Calu3 (cell line): ENCODE measurements around the gene VDR. TPM values are rescaled to one million over a fixed set of nuclear protein-coding genes. Genes with fewer than 3 reads are reported as not detected.

Source experiments
- BruUV-seq: library from RNA; stranded (reverse); fragments of 400-500 nt; replicated peaks from 2 replicates; lab custom pipeline; 2021; lab: Mats Ljungman, UMichigan
- CTCF ChIA-PET: fragments of 300-600 bp; sonication (Branson Sonifier 250); formaldehyde crosslinking; loops from one replicate; lab custom pipeline; 2022; ENCODE audit warnings: antibody characterized with exemption; lab: Charles Lee
- DNase-seq: peaks from one replicate; pipeline ENCODE4 v3.0.0; 2022
- H3K27ac Mint-ChIP-seq: one replicate; pipeline ENCODE4 v1.8.0; 2022; ENCODE audit warnings: mixed read lengths; ENCODE audit not compliant: unreplicated experiment
- H3K27me3 Mint-ChIP-seq: one replicate; pipeline ENCODE4 v1.8.0; 2022; ENCODE audit warnings: mixed read lengths; ENCODE audit not compliant: unreplicated experiment
- H3K36me3 Mint-ChIP-seq: one replicate; pipeline ENCODE4 v1.8.0; 2022; ENCODE audit warnings: mild to moderate bottlenecking, moderate library complexity, mixed read lengths; ENCODE audit not compliant: insufficient read depth, unreplicated experiment
- H3K4me1 Mint-ChIP-seq: one replicate; pipeline ENCODE4 v1.8.0; 2022; ENCODE audit warnings: mild to moderate bottlenecking, low read depth, mixed read lengths; ENCODE audit not compliant: unreplicated experiment
- H3K4me3 Mint-ChIP-seq: one replicate; pipeline ENCODE4 v1.8.0; 2022; ENCODE audit warnings: mild to moderate bottlenecking, low read depth, moderate library complexity, mixed read lengths; ENCODE audit not compliant: unreplicated experiment
- H3K9me3 Mint-ChIP-seq: one replicate; pipeline ENCODE4 v1.8.0; 2022; ENCODE audit warnings: low read depth, mixed read lengths; ENCODE audit not compliant: unreplicated experiment
- intact Hi-C: fragments of 100-400 bp; cut with micrococcal nuclease; formaldehyde crosslinking; loops from one replicate; pipeline ENCODE4 v1.10.0; 2022; ENCODE audit not compliant: unreplicated experiment
- total RNA-seq: library from RNA; stranded (reverse); gene quantifications from 2 replicates; pipeline ENCODE4 v1.2.3, GENCODE V29; 2022
- TF ChIP-seq, protein P1 (sequence below): fragments of 200-600 bp; IDR thresholded peaks from one replicate; pipeline ENCODE4 v1.8.0; 2022; ENCODE audit warnings: antibody characterized with exemption; ENCODE audit not compliant: unreplicated experiment

VDR gene
- total RNA-seq, 1 experiment from 2014 or later = 10.1 TPM

DNA sequence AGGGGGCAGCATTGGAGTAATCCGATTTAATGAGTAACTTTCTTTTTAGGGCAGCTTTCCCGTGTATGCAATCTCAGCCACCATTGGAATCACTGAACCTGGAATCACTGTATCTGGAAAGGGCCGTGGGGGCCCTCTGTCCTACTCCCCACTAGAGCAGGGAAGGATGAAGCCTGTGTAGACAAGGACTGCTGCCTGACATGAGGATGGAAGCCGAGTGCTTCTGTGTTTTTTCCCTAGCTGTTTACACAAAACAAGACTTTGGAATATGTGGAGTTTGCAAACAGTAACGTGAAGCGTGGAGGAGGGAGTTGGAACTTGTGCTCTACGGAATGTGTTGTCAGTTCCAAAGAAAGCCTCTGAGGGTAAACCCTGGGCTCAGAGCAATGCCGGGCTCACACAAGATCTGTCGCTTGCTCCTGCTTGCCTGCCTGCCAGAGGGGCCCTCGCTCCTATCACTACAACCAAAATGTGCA, 52.7 kb downstream of the VDR start:
- TF ChIP-seq, protein P1, sequence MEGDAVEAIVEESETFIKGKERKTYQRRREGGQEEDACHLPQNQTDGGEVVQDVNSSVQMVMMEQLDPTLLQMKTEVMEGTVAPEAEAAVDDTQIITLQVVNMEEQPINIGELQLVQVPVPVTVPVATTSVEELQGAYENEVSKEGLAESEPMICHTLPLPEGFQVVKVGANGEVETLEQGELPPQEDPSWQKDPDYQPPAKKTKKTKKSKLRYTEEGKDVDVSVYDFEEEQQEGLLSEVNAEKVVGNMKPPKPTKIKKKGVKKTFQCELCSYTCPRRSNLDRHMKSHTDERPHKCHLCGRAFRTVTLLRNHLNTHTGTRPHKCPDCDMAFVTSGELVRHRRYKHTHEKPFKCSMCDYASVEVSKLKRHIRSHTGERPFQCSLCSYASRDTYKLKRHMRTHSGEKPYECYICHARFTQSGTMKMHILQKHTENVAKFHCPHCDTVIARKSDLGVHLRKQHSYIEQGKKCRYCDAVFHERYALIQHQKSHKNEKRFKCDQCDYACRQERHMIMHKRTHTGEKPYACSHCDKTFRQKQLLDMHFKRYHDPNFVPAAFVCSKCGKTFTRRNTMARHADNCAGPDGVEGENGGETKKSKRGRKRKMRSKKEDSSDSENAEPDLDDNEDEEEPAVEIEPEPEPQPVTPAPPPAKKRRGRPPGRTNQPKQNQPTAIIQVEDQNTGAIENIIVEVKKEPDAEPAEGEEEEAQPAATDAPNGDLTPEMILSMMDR = no peak
- H3K27me3 Mint-ChIP-seq = no peaks in the 10 kb centered on the region
- H3K9me3 Mint-ChIP-seq = no peaks in the 10 kb centered on the region
- DNase-seq = no peak
- H3K27ac Mint-ChIP-seq = no peak overlapping the region
- H3K4me1 Mint-ChIP-seq = no peaks in the 10 kb centered on the region
- CTCF ChIA-PET = interaction anchor here (1.3 kb wide), 1 partner anchor 14 kb away, joined by 3 read pairs; no protein-coding TSS in a partner anchor
- no TSS peak for BruUV-seq
- H3K4me3 Mint-ChIP-seq = no peak overlapping the region
- intact Hi-C loops = no loop called here
- H3K36me3 Mint-ChIP-seq = no peaks in the 10 kb centered on the region

DNA sequence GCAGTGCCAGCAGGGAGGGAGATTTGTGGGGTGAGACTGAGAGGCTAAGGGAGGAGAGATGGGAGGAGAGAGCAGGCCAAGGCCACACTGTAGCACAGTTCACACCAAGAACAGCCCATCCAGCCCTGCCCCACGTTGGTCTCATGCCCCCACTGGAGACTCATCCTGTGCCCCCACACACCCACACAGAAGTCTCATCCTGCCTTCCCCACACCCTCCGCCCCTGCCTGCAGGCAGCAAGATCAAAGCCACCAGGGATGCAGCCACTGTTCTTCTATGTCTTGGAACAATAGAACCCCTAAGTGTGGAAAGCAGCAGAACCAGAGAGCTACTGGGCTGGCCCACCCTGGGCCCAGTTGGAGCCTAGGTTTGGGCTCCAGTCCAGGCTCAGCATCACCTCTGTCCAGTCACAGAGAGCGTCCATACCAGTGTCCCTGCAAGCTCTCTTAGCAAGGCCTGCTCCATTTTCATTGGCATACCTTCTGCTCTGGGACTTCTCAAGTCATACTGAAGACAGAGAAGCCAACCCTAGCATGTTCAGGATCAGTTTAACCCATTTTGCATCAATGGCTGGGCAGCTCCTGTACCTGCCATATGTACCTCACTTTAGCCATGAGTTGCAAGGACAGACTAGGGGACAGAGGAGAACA, 53.4 kb downstream of the VDR start:
- no peak for DNase-seq
- CTCF ChIA-PET = interaction anchor here (1.3 kb wide), 1 partner anchor 14 kb away, joined by 3 read pairs; no protein-coding TSS in a partner anchor
- Mint-ChIP-seq H3K27ac (no peak overlapping the region), H3K36me3 (no peaks in the 10 kb centered on the region), H3K4me3 (no peak overlapping the region), H3K4me1 (no peaks in the 10 kb centered on the region), H3K27me3 (no peaks in the 10 kb centered on the region), H3K9me3 (no peaks in the 10 kb centered on the region)
- no TSS peak for BruUV-seq
- intact Hi-C loops = no loop called here
- TF ChIP-seq, protein P1 = no peak

DNA sequence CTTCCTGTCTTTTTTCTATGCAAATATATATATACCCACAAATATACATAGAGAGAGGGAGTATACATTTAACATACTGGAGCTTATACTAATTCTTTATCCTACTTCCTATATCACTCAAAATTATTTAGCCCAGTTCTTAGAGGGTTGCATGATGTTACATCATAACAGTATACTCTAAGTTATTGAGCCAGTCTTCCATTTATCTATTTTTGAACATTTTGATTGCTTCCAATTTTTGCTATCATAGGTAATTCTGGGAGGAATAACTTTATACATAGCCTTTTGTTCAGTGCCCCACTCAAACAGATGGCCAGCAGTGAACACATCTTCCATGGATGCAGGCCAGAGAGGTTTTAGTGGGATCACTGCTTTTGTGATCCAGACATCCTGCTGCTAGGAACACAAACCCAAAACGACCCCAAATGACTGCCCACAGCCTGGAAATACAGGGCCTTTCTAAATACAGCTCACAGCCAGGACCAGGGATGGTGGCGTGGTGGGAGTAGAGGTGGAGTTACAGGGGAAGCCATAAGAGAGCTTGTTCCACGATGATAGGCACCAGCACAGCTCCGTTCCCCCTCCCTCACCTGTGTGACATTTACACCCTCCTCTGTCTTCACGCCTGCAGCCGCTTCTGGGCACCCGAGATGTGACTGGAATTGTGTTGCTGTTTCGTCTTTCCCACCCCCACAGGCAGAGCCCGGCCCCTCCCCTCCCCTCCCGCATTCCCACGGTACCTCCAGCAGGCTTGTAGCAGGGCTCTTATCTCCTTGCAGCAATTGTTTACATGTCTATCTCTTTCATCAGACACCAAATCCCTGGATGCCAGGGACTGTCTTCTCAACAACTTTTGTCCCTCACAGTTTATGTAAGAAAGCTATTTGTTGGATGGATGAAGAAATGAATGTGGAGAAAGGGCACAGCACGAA, 54.4 kb downstream of the VDR start:
- Mint-ChIP-seq H3K9me3 (no peaks in the 10 kb centered on the region), H3K27ac (no peak overlapping the region), H3K4me1 (no peaks in the 10 kb centered on the region), H3K27me3 (no peaks in the 10 kb centered on the region), H3K36me3 (no peaks in the 10 kb centered on the region), H3K4me3 (no peak overlapping the region)
- TF ChIP-seq, protein P1 = no peak
- CTCF ChIA-PET = interaction anchor here (0.9 to 1.3 kb wide), 2 partner anchors 11 to 13 kb away, joined by 3 to 4 read pairs; no protein-coding TSS in a partner anchor
- intact Hi-C loops = no loop called here
- no peak for DNase-seq
- no TSS peak for BruUV-seq

DNA sequence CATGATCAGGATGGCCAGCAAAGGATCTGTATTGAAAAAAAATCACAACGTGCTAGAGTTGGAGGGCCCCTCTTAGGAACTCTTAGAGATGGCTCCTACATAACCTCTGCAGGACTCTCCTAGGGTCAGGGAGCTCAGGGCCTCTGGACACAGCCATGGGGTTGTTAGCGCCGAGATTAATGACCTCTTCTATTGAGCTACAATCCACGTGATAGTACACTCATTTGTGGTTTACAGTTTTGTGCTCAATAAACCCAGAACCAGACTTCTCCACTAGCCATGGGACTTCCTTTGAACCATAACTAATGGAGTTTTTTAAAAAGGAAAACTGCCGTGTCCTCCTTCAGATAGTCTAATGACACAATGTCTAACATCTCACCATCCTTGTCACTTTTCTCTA, 55.5 kb downstream of the VDR start:
- Mint-ChIP-seq H3K27ac (no peak overlapping the region), H3K4me3 (no peak overlapping the region), H3K9me3 (no peaks in the 10 kb centered on the region), H3K27me3 (no peaks in the 10 kb centered on the region), H3K36me3 (no peaks in the 10 kb centered on the region), H3K4me1 (no peaks in the 10 kb centered on the region)
- BruUV-seq = no TSS peak
- CTCF ChIA-PET = interaction anchor here (0.9 kb wide), 1 partner anchor 10 kb away, joined by 4 read pairs; no protein-coding TSS in a partner anchor
- no peak for DNase-seq
- intact Hi-C loops = no loop called here
- TF ChIP-seq, protein P1 = no peak
